Spleen (tissue), 7 donors: ENCODE data around the gene PPP2R5C.

ENCODE experiments used
- CTCF ChIP-seq, 11 experiments: fragments of 200-600 bp in 7 of 11; fragments of 450-650 bp in 4 of 11; sonication (generic) in 4 of 11; IDR thresholded peaks in 8 of 11; conservative IDR thresholded peaks in 3 of 11; 1 replicate in 7 of 11; 2 replicates in 4 of 11; pipeline versions ENCODE4 v1.4.0 to v1.8.0; 2016 to 2021; ENCODE audit warnings: antibody characterized with exemption in 11 of 11, inconsistent platforms in 4 of 11, mild to moderate bottlenecking in 1 of 11
- POLR2A ChIP-seq, 3 donors: fragments of 450-650 bp; IDR thresholded peaks; one replicate each; pipeline ENCODE4 v1.5.1; 2017; ENCODE audit warnings: antibody characterized with exemption in 3 of 3, mild to moderate bottlenecking in 1 of 3
- donor health status: DM: no; HTN: no; CAD: no; lungs with moderate emphysema.
- donor health status: DM: no; HTN: no; CAD: no.
- donor health status: DM: no; HTN: no; CAD: no.

GRCh38 chr14:101962503-101962874 is 201.0 kb downstream of the PPP2R5C start:
- no peak for TF ChIP-seq POLR2A (IDR thresholded peaks at IDR 0.05)
- no peak for TF ChIP-seq CTCF (IDR thresholded peaks at IDR 0.05 in 8 of 11, conservative IDR thresholded peaks at IDR 0.05 in 3 of 11)
